A673 (cell line): ENCODE measurements around the gene GRB10.

Experiments used
- EZH2 ChIP-seq: fragments of 200-600 bp; sonication (generic); IDR thresholded peaks from 2 replicates; pipeline ENCODE4 v1.6.1; 2017; ENCODE audit warnings: borderline replicate concordance, low read depth, mild to moderate bottlenecking, mixed read lengths, antibody characterized with exemption, low read length; ENCODE audit not compliant: poor library complexity, severe bottlenecking
- TF ChIP-seq, protein P1 (sequence below): fragments of 300-800, 200-600 bp; sonication (generic); conservative IDR thresholded peaks from 2 replicates; pipeline ENCODE4 v1.5.1; 2017; ENCODE audit warnings: low read depth, mild to moderate bottlenecking, antibody characterized with exemption, low read length, moderate library complexity, mixed read lengths

DNA sequence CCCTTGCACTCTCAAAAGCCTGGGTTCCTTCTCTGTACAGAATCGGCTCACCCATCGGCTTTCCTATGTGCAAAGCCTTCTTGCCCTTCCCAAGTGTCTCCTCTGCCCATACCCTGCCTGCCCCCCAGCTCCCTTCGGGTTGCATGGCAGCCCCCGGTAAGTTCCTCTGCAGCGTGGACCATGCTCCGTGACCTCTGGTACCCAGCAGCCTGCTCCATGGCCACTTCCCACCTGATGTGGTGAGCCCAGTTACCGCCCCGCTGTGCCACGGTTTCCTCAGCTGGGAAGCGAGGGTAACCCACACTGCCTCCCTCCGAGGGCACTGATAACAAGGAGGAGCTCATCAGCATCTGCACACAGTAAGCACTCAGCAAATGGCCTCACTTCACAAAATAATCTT, 110.7 kb downstream of the GRB10 start:
- TF ChIP-seq, protein P1, sequence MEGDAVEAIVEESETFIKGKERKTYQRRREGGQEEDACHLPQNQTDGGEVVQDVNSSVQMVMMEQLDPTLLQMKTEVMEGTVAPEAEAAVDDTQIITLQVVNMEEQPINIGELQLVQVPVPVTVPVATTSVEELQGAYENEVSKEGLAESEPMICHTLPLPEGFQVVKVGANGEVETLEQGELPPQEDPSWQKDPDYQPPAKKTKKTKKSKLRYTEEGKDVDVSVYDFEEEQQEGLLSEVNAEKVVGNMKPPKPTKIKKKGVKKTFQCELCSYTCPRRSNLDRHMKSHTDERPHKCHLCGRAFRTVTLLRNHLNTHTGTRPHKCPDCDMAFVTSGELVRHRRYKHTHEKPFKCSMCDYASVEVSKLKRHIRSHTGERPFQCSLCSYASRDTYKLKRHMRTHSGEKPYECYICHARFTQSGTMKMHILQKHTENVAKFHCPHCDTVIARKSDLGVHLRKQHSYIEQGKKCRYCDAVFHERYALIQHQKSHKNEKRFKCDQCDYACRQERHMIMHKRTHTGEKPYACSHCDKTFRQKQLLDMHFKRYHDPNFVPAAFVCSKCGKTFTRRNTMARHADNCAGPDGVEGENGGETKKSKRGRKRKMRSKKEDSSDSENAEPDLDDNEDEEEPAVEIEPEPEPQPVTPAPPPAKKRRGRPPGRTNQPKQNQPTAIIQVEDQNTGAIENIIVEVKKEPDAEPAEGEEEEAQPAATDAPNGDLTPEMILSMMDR = no peak
- no peak for TF ChIP-seq EZH2
